Measurements from ENCODE around the gene TMEM270.
A peak's percentile ranks its signal among the peaks of the same experiment; 100 is the strongest.

The TMEM270 gene

DNA sequence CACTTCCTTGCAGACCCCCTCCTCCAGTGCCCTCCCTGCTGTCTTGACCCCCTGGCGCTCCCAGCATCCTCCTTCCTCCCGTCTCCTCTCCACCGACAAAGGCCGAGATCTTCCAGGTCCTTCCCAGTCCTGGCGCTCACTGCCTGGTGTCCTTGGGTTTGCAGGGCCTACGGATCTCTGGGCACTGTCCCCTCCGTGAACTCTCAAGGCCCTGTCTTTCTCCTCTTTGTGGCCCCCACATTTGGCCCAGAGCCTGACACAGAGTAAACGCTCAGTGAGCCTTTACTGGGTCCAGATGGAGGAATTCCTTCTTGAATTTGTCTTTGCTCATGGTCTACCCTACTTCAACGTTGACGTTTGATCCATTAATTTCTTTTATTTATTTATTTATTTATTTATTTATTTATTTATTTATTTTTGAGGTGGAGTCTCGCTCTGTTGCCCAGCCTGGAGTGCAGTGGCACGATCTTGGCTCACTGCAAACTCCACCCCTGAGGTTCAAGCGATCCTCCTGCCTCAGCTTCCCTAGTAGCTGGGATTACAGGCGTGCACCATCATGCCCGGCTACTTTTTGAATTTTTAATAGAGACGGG, 29.7 kb downstream of the TMEM270 start:
- no peak for DNase-seq

GRCh38 chr7:73891178-73891885, 30.4 kb downstream of the TMEM270 start:
- no peak for DNase-seq

DNA sequence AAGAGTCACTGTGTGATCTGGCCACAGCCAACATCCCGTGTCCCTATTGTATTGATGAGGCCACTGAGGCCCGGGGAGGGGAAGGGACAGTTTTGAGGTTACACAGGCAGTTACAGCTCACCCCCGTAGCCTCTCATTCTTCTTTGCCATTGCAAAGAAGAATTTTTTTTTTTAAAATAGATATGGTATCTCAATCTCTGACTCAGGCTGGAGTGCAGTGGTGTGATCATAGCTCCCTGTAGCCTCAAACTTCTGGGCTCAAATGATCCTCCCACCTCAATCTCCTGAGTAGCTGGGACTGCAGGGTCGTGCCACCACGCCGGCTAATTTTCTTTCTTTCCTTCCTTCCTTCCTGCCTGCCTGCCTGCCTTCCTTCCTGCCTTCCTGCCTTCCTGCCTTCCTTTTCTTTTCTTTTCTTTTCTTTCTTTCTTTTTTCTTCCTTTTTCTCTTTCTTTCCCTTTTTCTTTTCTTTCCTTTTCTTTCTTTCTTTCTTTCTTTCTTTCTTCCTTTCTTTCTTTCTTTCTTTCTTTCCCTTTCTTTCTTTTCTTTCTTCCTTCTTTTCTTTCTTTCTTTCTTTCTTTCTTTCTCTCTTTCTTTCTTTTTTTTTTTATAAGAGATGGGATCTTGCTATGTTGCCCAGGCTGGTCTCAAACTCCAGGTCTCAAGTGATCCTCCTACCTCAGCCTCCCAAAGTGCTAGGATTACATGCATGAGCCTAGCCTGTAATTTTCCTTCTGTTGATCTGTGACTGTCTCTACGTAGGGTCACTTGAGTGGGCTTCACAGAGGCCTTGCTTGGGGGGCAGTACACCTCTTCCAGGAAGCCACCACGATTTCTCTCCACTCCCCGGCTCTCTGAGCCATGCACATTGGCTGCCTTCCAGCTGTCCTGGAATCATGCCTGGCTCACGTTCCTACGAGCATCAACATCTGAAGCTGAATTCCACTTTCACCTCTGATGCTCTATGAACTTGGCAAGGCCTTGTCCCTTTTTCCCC, 31.3 kb downstream of the TMEM270 start:
- no peak for DNase-seq

- DNase-seq, result no peak
These were observed 32.6 kb downstream of the TMEM270 start for GRCh38 chr7:73893342-73894101.

DNA sequence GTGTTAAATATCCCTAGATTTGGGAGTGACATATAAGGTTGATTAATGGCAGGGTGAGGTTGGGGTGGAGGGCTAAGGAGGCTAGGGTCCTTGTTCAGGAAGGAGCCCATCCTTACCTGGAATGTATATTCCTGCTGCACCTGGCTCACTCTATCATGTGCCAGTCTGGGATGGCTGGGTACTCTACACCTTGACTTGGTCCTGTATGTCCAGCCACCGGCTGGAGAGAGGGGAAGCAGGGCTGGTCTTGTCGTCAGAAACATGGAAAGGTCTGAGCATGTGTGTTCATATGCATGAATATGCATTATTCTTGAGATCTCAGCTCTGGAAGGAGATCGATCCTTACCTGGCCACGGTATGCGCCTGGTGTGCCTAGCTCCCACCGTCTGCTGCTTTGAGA, 33.2 kb downstream of the TMEM270 start:
- no peak for DNase-seq

DNA sequence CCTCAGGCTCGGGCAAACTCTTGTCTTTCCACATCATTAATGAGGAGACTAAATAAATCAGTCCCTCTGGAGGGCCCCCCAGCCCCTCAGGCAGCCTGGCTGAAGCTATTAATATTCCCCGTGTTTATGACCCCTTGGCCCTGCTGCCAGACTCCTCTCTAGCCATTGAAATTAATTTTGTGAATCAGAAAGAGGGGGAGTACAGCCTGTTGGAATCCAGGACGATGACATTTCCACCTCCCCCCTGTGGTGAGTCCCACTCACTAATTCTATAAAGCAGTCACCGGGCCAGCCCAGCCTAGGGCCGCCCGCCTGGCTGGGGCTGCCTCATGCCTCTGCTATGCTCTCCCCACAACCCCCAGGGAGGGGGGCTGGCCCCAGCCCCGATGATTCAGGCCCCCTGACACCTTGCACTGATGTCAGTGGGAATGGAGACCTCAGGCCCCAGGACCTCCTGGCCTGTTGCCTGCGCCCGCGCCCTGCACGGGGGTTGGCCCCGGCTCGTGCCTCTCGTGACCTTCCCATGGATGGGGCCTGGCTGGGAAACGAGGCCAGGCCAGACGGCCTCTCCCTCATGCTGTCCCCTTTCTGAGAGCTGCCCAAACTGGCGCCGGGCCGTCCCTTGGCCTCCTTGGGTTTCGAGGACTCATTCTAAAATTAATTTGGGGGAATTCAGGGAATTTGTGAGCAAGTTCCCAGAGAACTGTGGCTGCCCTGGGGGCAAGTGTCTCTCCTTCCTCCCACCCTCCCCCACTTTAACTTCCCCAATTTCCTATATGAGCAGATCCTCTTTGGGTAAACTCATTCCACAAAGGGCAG, 34.0 kb downstream of the TMEM270 start:
- no peak for DNase-seq

GRCh38 chr7:73895626-73896025, 34.7 kb downstream of the TMEM270 start:
- DNase-seq, result no peak

DNA sequence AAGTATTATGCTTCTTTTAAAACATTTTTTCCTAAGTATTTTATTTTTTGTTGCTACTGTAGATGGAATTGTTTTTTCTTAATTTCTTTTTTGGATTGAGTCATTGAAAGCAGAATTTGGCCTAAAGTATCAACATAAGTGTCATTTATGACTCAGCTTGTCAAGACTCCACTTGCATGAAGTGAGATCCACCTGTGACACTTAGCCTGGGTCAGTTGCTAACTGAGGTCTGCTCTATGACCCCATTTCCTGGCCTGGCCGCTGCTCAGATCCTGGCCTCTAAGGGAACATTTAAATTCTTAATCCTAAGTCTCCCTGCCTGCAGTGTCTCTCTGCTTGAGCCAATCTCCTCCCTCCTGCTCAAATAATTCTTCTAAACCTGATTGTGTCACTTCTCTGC, 35.5 kb downstream of the TMEM270 start:
- no peak for DNase-seq

- DNase-seq, result peak; percentile 44
These were observed 38.8 kb downstream of the TMEM270 start for GRCh38 chr7:73899731-73900142.

- peak; percentile 34 for DNase-seq
These were observed 39.3 kb downstream of the TMEM270 start for GRCh38 chr7:73900286-73900685.

DNA sequence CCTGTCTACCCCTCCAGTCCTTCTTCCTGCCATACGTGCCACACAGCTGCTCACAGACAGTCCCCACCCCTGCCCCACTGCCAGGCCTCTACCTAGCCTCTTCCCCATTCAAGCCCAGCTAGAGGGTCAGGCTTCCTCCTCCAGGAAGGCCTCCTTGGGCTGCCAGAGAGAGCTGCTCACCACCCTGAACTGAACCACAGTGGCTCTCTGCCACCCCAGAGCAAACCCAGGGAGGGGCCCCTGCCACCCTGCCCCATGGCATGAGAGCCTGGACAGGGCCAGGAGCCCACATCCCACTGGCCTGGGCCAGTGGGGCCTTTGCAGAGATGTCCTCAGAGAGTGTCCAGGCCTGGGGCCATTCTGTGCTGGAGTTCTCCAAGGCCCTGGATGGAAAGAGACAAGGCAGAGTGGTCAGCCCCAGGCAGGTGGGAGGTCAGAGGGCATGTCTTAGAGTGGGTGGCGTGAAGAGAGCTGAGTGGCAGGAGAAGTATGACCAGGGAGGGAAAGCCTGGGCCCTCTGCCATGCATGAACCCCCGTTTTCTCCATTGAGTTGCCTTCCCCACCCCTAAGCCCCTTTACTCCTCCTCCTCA, 40.4 kb downstream of the TMEM270 start:
- no peak for DNase-seq

GRCh38 chr7:73901823-73902597, 41.1 kb downstream of the TMEM270 start:
- no peak for DNase-seq

- DNase-seq, result no peak
These were observed 42.6 kb downstream of the TMEM270 start for GRCh38 chr7:73903321-73904218.

- DNase-seq, result no peak
These were observed 43.5 kb downstream of the TMEM270 start for GRCh38 chr7:73904219-73905137.

- peak; percentile 27 for DNase-seq
These were observed 44.4 kb downstream of the TMEM270 start for GRCh38 chr7:73905360-73905759.

DNA sequence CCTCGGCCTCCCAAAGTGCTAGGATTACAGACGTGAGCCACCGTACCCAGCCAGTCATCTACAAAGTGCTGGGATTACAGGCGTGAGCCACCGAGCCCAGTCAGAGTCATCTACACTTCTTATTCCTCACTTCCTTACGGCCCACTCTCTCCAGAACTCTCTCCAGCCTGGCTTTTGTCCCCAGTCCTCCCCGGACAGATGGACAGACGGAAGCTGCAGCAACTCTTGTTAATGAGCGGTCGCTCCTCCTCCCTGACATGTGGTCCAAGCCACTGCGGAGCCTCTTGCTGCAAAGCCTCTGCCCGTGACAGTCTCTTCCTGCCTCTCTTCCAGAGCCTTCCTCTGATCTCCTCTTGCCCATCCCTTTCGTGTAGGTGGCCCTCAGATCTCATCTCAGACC, 45.9 kb downstream of the TMEM270 start:
- DNase-seq, result no peak

DNA sequence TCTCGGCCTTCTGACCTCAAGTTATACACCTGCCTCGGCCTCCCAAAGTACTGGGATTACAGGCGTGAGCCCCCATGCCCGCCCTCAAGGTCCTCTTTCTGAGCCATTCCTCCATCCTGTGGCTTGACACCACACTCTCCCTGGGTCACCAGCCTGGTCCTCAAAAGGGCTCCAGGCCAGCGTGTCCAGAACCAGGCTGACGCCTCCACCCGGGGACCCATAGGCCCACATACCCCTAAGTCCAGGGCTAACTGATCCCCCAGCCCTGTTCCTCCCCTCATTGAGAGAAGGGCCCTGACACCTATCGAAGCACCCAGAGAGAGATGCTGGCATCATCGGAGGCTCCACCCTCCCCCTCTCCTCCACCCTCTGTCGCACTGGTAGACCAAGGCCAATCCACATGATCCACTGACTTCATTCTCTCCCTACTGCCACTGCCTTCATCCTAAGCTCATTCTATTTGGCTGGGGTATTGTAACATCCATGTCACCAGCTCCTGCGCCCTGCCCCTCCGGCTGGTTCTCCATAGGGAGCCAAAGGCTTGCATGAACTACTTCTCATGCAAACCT, 46.7 kb downstream of the TMEM270 start:
- DNase-seq, result no peak

DNA sequence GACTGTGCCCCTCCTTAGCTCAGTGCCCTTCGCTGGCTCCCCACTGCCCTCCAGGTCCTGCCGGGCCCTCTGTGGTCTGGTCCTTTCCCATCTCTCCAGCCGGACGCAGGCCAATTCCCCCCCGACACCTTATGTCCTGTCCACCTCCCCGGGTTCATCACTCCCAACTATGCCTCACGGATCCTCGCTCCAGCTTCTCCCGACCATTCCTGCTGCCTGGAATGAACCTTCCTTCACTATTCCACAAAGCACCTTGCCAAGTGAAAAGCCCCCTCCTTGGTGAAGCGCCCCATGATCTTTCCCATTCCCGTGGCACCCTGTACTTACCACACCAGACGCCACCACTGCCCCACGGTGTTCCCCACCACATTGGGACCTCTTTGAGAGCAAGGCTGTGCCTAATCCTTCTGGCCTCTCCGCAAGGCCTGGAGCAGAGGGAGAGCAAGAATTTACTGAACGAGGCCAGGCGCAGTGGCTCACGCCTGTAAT, 47.2 kb downstream of the TMEM270 start:
- DNase-seq, result no peak
